H1 (cell line): Measurements from ENCODE around the gene DAB2IP. TPM values are rescaled to one million over a fixed set of nuclear protein-coding genes. Genes with fewer than 3 reads are reported as not detected.

Source experiments
- CTCF ChIA-PET: fragments of 300-600 bp; sonication (Branson Sonifier 250); formaldehyde crosslinking; loops from one replicate; lab custom pipeline; 2021; ENCODE audit not compliant: partially characterized antibody; lab: Charles Lee
- POLR2A ChIA-PET: fragments of 300-600 bp; sonication (Branson Sonifier 250); formaldehyde crosslinking; loops from one replicate; lab custom pipeline; 2021; ENCODE audit warnings: inconsistent platforms; ENCODE audit not compliant: partially characterized antibody; lab: Charles Lee
- DNase-seq, 2 experiments: peaks; one replicate each; pipeline versions ENCODE4 v3.0.0 to v3.0.0-alpha.2; 2010 to 2022; ENCODE audit warnings: low spot score in 2 of 2, low read depth in 1 of 2, mixed read lengths in 1 of 2
- FAIRE-seq: peaks from 2 replicates; lab custom pipeline; 2011; peaks lifted over from hg19 to GRCh38; lab: Jason Lieb, UNC
- H2AFZ ChIP-seq: 2 replicates; pipeline ENCODE4 v1.8.1; 2012; ENCODE audit warnings: low read length, inconsistent platforms
- H2AK5ac ChIP-seq: 2 replicates; pipeline ENCODE4 v1.6.1; 2013; ENCODE audit warnings: low read depth, low read length
- H2BK120ac ChIP-seq: replicated peaks from 2 replicates; pipeline ENCODE3; 2013; ENCODE audit warnings: low read depth, low read length, inconsistent platforms
- H2BK12ac ChIP-seq: 2 replicates; pipeline ENCODE4 v1.6.1; 2013; ENCODE audit warnings: low read depth, low read length
- H2BK15ac ChIP-seq: 2 replicates; pipeline ENCODE4 v1.6.1; 2013; ENCODE audit warnings: low read length
- H2BK20ac ChIP-seq: 2 replicates; pipeline ENCODE4 v1.6.1; 2013; ENCODE audit warnings: low read length
- H2BK5ac ChIP-seq: 2 replicates; pipeline ENCODE4 v1.6.1; 2013; ENCODE audit warnings: low read depth, low read length
- H3K14ac ChIP-seq: 2 replicates; pipeline ENCODE4 v1.6.1; 2013; ENCODE audit warnings: inconsistent platforms; ENCODE audit not compliant: insufficient read length
- H3K18ac ChIP-seq: 2 replicates; pipeline ENCODE4 v1.6.1; 2013; ENCODE audit warnings: low read length; ENCODE audit errors: extremely low read depth
- H3K23ac ChIP-seq: 2 replicates; pipeline ENCODE4 v1.6.1; 2013; ENCODE audit warnings: inconsistent platforms; ENCODE audit not compliant: insufficient read length
- H3K23me2 ChIP-seq: 2 replicates; pipeline ENCODE4 v1.6.1; 2013; ENCODE audit warnings: low read depth, low read length
- H3K27ac ChIP-seq: 2 replicates; pipeline ENCODE4 v1.6.1; 2011; ENCODE audit warnings: low read depth, low read length, inconsistent platforms
- H3K27me3 ChIP-seq, 4 experiments: replicated peaks in 1 of 4; 1 replicate in 1 of 4; 2 replicates in 3 of 4; pipeline versions ENCODE4 v1.6.1 to v1.8.1; 2011 to 2013; ENCODE audit warnings: low read length in 3 of 4, mild to moderate bottlenecking in 3 of 4, inconsistent platforms in 2 of 4, mixed read lengths in 2 of 4, moderate library complexity in 1 of 4; ENCODE audit not compliant: control insufficient read depth in 3 of 4, insufficient read depth in 3 of 4; ENCODE audit errors: extremely low read depth in 1 of 4
- H3K36me3 ChIP-seq, 4 experiments: 2 replicates each; pipeline versions ENCODE4 v1.6.1 to v1.8.1; 2011 to 2013; ENCODE audit warnings: mild to moderate bottlenecking in 4 of 4, low read length in 3 of 4, moderate library complexity in 2 of 4, control low read depth in 1 of 4, inconsistent platforms in 1 of 4; ENCODE audit not compliant: insufficient read depth in 4 of 4, control insufficient read depth in 2 of 4
- H3K4ac ChIP-seq: replicated peaks from 2 replicates; pipeline ENCODE3; 2013; ENCODE audit warnings: low read length, low read depth, mixed read lengths, inconsistent platforms; ENCODE audit not compliant: insufficient read length
- H3K4me1 ChIP-seq, 4 experiments: replicated peaks in 1 of 4; 1 replicate in 1 of 4; 2 replicates in 3 of 4; pipeline versions ENCODE4 v1.6.1 to v1.8.1; 2011 to 2013; ENCODE audit warnings: low read length in 3 of 4, inconsistent platforms in 2 of 4, mixed read lengths in 1 of 4; ENCODE audit not compliant: insufficient read depth in 4 of 4, control insufficient read depth in 3 of 4
- H3K4me2 ChIP-seq, 2 experiments: 2 replicates each; pipeline versions ENCODE4 v1.6.1 to v1.8.1; 2011 to 2013; ENCODE audit warnings: low read depth in 2 of 2, low read length in 2 of 2, control low read depth in 1 of 2, inconsistent platforms in 1 of 2, mild to moderate bottlenecking in 1 of 2; ENCODE audit not compliant: insufficient read depth in 1 of 2
- H3K4me3 ChIP-seq, 4 experiments: fragments of 200-600, 300-600 bp in 1 of 4; sonication (generic), shearing (Covaris generic), sonication (Bioruptor Twin) in 1 of 4; 2 replicates each; pipeline versions ENCODE4 v1.5.1 to v1.8.1; 2011 to 2016; ENCODE audit warnings: low read length in 4 of 4, low read depth in 3 of 4, control low read depth in 2 of 4, inconsistent platforms in 2 of 4, mild to moderate bottlenecking in 2 of 4, mixed read lengths in 1 of 4, moderate library complexity in 1 of 4; ENCODE audit not compliant: insufficient read depth in 2 of 4; ENCODE audit errors: extremely low read depth in 1 of 4
- H3K56ac ChIP-seq: replicated peaks from 2 replicates; pipeline ENCODE3; 2013; ENCODE audit warnings: low read depth, mild to moderate bottlenecking, mixed read lengths, low read length, inconsistent platforms; ENCODE audit not compliant: insufficient read length
- H3K79me1 ChIP-seq: 2 replicates; pipeline ENCODE4 v1.6.1; 2013; ENCODE audit warnings: low read depth, low read length, control low read depth
- H3K79me2 ChIP-seq, 2 experiments: 2 replicates each; pipeline versions ENCODE4 v1.6.1 to v1.8.1; 2012 to 2013; ENCODE audit warnings: low read length in 2 of 2, mild to moderate bottlenecking in 2 of 2, inconsistent platforms in 1 of 2; ENCODE audit not compliant: insufficient read depth in 2 of 2, control insufficient read depth in 1 of 2
- H3K9ac ChIP-seq, 4 experiments: replicated peaks in 1 of 4; 1 replicate in 1 of 4; 2 replicates in 3 of 4; pipeline versions ENCODE4 v1.6.1 to v1.8.1; 2011 to 2013; ENCODE audit warnings: low read depth in 3 of 4, low read length in 3 of 4, control low read depth in 2 of 4, mild to moderate bottlenecking in 2 of 4, moderate library complexity in 2 of 4, inconsistent platforms in 1 of 4; ENCODE audit errors: extremely low read depth in 1 of 4
- H3K9me3 ChIP-seq, 2 experiments: 2 replicates each; pipeline versions ENCODE4 v1.6.1 to v1.8.1; 2012 to 2013; ENCODE audit warnings: mild to moderate bottlenecking in 2 of 2, moderate library complexity in 2 of 2, control low read depth in 1 of 2, inconsistent platforms in 1 of 2, low read depth in 1 of 2, low read length in 1 of 2, mixed read lengths in 1 of 2; ENCODE audit not compliant: insufficient read depth in 2 of 2
- H4K20me1 ChIP-seq, 2 experiments: replicated peaks in 1 of 2; 2 replicates each; pipeline versions ENCODE3 to v1.8.1; 2011 to 2013; ENCODE audit warnings: inconsistent platforms in 2 of 2, low read length in 2 of 2, mild to moderate bottlenecking in 1 of 2; ENCODE audit not compliant: insufficient read depth in 2 of 2, control insufficient read depth in 1 of 2
- H4K5ac ChIP-seq: 2 replicates; pipeline ENCODE4 v1.6.1; 2013; ENCODE audit warnings: low read length, low read depth, mixed read lengths, inconsistent platforms; ENCODE audit not compliant: insufficient read length
- H4K8ac ChIP-seq: 2 replicates; pipeline ENCODE4 v1.8.0; 2013; ENCODE audit warnings: mild to moderate bottlenecking, moderate library complexity, low read length, inconsistent platforms; ENCODE audit not compliant: insufficient read depth; ENCODE audit errors: extremely low read depth
- H4K91ac ChIP-seq: replicated peaks from 2 replicates; pipeline ENCODE3; 2013; ENCODE audit warnings: low read length, mixed read lengths, inconsistent platforms; ENCODE audit not compliant: insufficient read length
- EZH2 ChIP-seq: fragments of 200-600 bp; sonication (generic); IDR thresholded peaks from 2 replicates; pipeline ENCODE4 v1.7.1; 2012; ENCODE audit warnings: low read depth, mild to moderate bottlenecking, moderate library complexity, low read length, inconsistent platforms; ENCODE audit not compliant: severe bottlenecking
- NANOG ChIP-seq: IDR thresholded peaks from 2 replicates; pipeline ENCODE4 v1.6.1; 2011; ENCODE audit warnings: low read length, low read depth, mild to moderate bottlenecking, inconsistent platforms; ENCODE audit not compliant: insufficient read depth, poor library complexity, severe bottlenecking
- PHF8 ChIP-seq: fragments of 200-600 bp; sonication (generic); conservative IDR thresholded peaks from 2 replicates; pipeline ENCODE4 v1.7.1; 2012; ENCODE audit warnings: low read depth, mild to moderate bottlenecking, inconsistent platforms, low read length, moderate library complexity
- RAD21 ChIP-seq, 2 experiments: IDR thresholded peaks in 1 of 2; conservative IDR thresholded peaks in 1 of 2; 2 replicates each; pipeline ENCODE4 v1.6.1; 2011; ENCODE audit warnings: low read depth in 2 of 2, low read length in 2 of 2, improper control_type of control experiment in 1 of 2, inconsistent platforms in 1 of 2, mild to moderate bottlenecking in 1 of 2, moderate library complexity in 1 of 2
- RXRA ChIP-seq: IDR thresholded peaks from 2 replicates; pipeline ENCODE4 v1.6.1; 2011; ENCODE audit warnings: low read depth, mild to moderate bottlenecking, low read length, moderate library complexity; ENCODE audit not compliant: insufficient read depth
- SIX5 ChIP-seq: IDR thresholded peaks from 2 replicates; pipeline ENCODE4 v1.6.1; 2011; ENCODE audit warnings: mild to moderate bottlenecking, low read depth, low read length
- SRF ChIP-seq: IDR thresholded peaks from 2 replicates; pipeline ENCODE4 v1.6.1; 2011; ENCODE audit warnings: mild to moderate bottlenecking, low read depth, low read length, moderate library complexity
- TAF7 ChIP-seq: optimal IDR thresholded peaks from 2 replicates; pipeline ENCODE3; 2011; ENCODE audit warnings: low read depth, mild to moderate bottlenecking, inconsistent platforms, low read length, moderate library complexity, borderline replicate concordance
- TBP ChIP-seq: IDR thresholded peaks from 2 replicates; pipeline ENCODE4 v1.6.1; 2011; ENCODE audit warnings: low read depth, low read length, improper control_type of control experiment
- WGBS, 2 experiments: shearing (Covaris generic) in 1 of 2; methylation state at CpG; one replicate each; pipeline versions ENCODE4 v1.1.6 to v1.1.7; 2013 to 2015; ENCODE audit warnings: low lambda C conversion rate in 2 of 2, mixed read lengths in 2 of 2, inconsistent platforms in 1 of 2, low coverage in 1 of 2, missing lambda C conversion rate in 1 of 2; ENCODE audit not compliant: insufficient replicate concordance in 2 of 2, insufficient coverage in 1 of 2, insufficient read length in 1 of 2; ENCODE audit errors: extremely low coverage in 1 of 2, missing lambda C conversion rate in 1 of 2; 5-methylcytosine and 5-hydroxymethylcytosine counted together
- polyA plus RNA-seq, 7 experiments: library from polyadenylated mRNA; depleted of rRNA in 3 of 7; stranded (reverse) in 5 of 7; unstranded in 2 of 7; fragments of >200 nt in 5 of 7; fragments of 200-250 nt in 2 of 7; gene quantifications; 1 replicate in 5 of 7; 2 replicates in 1 of 7; 4 replicates in 1 of 7; pipeline versions ENCODE4 v1.2.1 to v1.2.3, GENCODE V29; 2011 to 2013; ENCODE audit warnings: missing spikeins in 2 of 7, mixed read lengths in 2 of 7
- total RNA-seq: library from RNA; stranded (reverse); fragmentation: NEBNext Ultra II Directional; extraction: Animal tissue kit (Norgen Biotek cat#: 25700); gene quantifications from 2 replicates; pipeline ENCODE4 v1.2.1, GENCODE V29; 2021
- TF ChIP-seq, protein P1 (sequence below): IDR thresholded peaks from 2 replicates; pipeline ENCODE4 v1.6.1; 2012; ENCODE audit warnings: inconsistent platforms

Gene DAB2IP
- total and polyA plus RNA-seq, 2 of the 8 experiments (the other 6 are each of a cell fraction or from before 2014, with no cell fraction given), result 19.7 to 39.5 TPM

DNA sequence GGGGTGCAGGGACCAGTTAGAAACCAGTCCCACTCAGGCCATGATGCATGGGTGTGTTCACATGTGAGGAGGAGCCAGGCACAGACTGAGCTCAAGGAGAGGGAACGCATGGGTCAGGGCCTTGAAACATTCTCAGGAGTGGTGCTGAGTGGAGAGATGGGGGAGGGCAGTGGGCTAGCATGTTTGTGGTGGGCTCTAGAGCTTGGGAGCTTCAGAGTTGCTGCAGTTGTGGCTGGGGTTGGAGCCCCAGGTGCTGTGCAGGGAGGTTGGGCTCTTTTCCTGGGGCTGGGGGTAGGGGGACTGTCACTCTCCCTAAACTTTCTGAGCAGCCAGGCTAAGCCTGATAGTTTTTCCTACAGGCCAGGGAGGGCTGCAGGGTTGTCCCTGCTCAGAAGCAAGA lies 95.4 kb downstream of the DAB2IP start:
- Histone ChIP-seq H3K9me3 (no peaks in the 10 kb centered on the region), H3K79me2 (peaks cover 0 to 52% of the 10 kb centered on the region in 2 experiments; a peak in 2 of 4 replicates), H4K5ac (no peak overlapping the region), H3K79me1 (peaks cover 24% of the 10 kb centered on the region), H3K4me2 (no peak overlapping the region), H2BK5ac (no peak overlapping the region), H3K36me3 (no peaks in the 10 kb centered on the region), H3K4me1 (peaks cover 10 to 27% (median 15%) of the 10 kb centered on the region in 4 experiments), H2BK20ac (no peak overlapping the region), H4K8ac (no peak overlapping the region), H4K20me1 (peaks cover 20 to 26% of the 10 kb centered on the region in 2 experiments), H2BK12ac (no peak overlapping the region), H3K27ac (no peak overlapping the region), H3K23me2 (no peaks in the 10 kb centered on the region), H2AFZ (no peak overlapping the region), H3K18ac (no peak overlapping the region), H2BK15ac (no peak overlapping the region), H3K4me3 (no peak overlapping the region), H2AK5ac (no peak overlapping the region), H3K56ac (no peak overlapping the region), H3K14ac (no peak overlapping the region), H3K27me3 (no peaks in the 10 kb centered on the region; a peak in 1 of 7 replicates), H3K4ac (no peak overlapping the region), H3K9ac (no peak overlapping the region), H2BK120ac (no peak overlapping the region), H3K23ac (no peak overlapping the region), H4K91ac (peak overlapping the region; percentile 38)
- ChIA-PET CTCF (interaction anchor here (0.8 to 20.3 kb wide), 12 partner anchors 7 to 243 kb away, joined by 3 to 305 read pairs (median 4); no protein-coding TSS in a partner anchor), POLR2A (interaction anchor here (1.8 kb wide), 1 partner anchor 13 kb away, joined by 6 read pairs; no protein-coding TSS in a partner anchor)
- no peak for FAIRE-seq
- WGBS, 2 experiments, result 88% methylated on average over 1 of the region's 1 CpG; no CpG with 5 or more reads in 1 of the 2 experiments
- TF ChIP-seq RAD21 (IDR thresholded peaks at IDR 0.05 in 1 of 2, conservative IDR thresholded peaks at IDR 0.05 in 1 of 2; ENCODE audit: low read depth in 2 of 2, low read length in 2 of 2) (no peak), TAF7 (no peak), EZH2 (no peak), TBP (no peak), RXRA (no peak), NANOG (no peak), PHF8 (no peak), SIX5 (no peak), SRF (no peak)
- TF ChIP-seq, protein P1, sequence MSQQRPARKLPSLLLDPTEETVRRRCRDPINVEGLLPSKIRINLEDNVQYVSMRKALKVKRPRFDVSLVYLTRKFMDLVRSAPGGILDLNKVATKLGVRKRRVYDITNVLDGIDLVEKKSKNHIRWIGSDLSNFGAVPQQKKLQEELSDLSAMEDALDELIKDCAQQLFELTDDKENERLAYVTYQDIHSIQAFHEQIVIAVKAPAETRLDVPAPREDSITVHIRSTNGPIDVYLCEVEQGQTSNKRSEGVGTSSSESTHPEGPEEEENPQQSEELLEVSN, result no peak
- DNase-seq, result no peak
